ENCODE results near the gene PMF1. TPM values are rescaled to one million over a fixed set of nuclear protein-coding genes. Genes with fewer than 3 reads are reported as not detected.

The PMF1 gene
- total RNA-seq, 1 donor from 2014 or later = 47.4 TPM

GRCh38 chr1:156196445-156196844 lies 16.4 kb upstream of the PMF1 start:
- no peaks in the 10 kb centered on the region for H3K9me3 ChIP-seq
- no peaks in the 10 kb centered on the region for H3K27me3 ChIP-seq
- H3K4me3 ChIP-seq = no peak overlapping the region
- intact Hi-C loops (cut with DNase I) = no loop called here
- H3K36me3 ChIP-seq = peaks cover 39% of the 10 kb centered on the region
- no peak for ATAC-seq
- no peak overlapping the region for H3K27ac ChIP-seq
- H3K4me1 ChIP-seq = peaks cover 15% of the 10 kb centered on the region
- no peak for TF ChIP-seq CTCF (IDR thresholded peaks at IDR 0.05)
- no peak for DNase-seq

GRCh38 chr1:156198831-156199349 lies 13.9 kb upstream of the PMF1 start:
- intact Hi-C loops (cut with DNase I) = no loop called here
- DNase-seq (no peak), ATAC-seq (no peak)

GRCh38 chr1:156200044-156200443 lies 12.8 kb upstream of the PMF1 start:
- no peaks in the 10 kb centered on the region for H3K27me3 ChIP-seq
- H3K36me3 ChIP-seq = peaks cover 62% of the 10 kb centered on the region
- no peak for TF ChIP-seq CTCF (IDR thresholded peaks at IDR 0.05)
- H3K27ac ChIP-seq = no peak overlapping the region
- DNase-seq (no peak), ATAC-seq (no peak)
- peaks cover 20% of the 10 kb centered on the region for H3K4me1 ChIP-seq
- H3K4me3 ChIP-seq = no peak overlapping the region
- no peaks in the 10 kb centered on the region for H3K9me3 ChIP-seq
- intact Hi-C loops (cut with DNase I) = no loop called here

More at GRCh38 chr1:156198831-156199349, 13.9 kb upstream of the PMF1 start:
- H3K4me1 ChIP-seq = peaks cover 26% of the 10 kb centered on the region
- no peaks in the 10 kb centered on the region for H3K27me3 ChIP-seq
- no peak overlapping the region for H3K27ac ChIP-seq
- peaks cover 53% of the 10 kb centered on the region for H3K36me3 ChIP-seq
- no peaks in the 10 kb centered on the region for H3K9me3 ChIP-seq
- no peak for TF ChIP-seq CTCF (IDR thresholded peaks at IDR 0.05)
- no peak overlapping the region for H3K4me3 ChIP-seq

GRCh38 chr1:156203331-156203730 lies 9.5 kb upstream of the PMF1 start:
- no peak for TF ChIP-seq CTCF (IDR thresholded peaks at IDR 0.05)
- no peak overlapping the region for H3K4me3 ChIP-seq
- intact Hi-C loops (cut with DNase I) = no loop called here
- no peaks in the 10 kb centered on the region for H3K9me3 ChIP-seq
- H3K36me3 ChIP-seq = peaks cover 72% of the 10 kb centered on the region
- peak overlapping the region; percentile 47 for H3K27ac ChIP-seq
- DNase-seq = no peak
- peaks cover 18% of the 10 kb centered on the region for H3K4me1 ChIP-seq
- ATAC-seq = no peak
- H3K27me3 ChIP-seq = no peaks in the 10 kb centered on the region

GRCh38 chr1:156204686-156205085 lies 8.1 kb upstream of the PMF1 start:
- intact Hi-C loops (cut with DNase I) = no loop called here
- ATAC-seq (no peak), DNase-seq (no peak)
- Histone ChIP-seq H3K4me1 (peaks cover 18% of the 10 kb centered on the region), H3K27me3 (no peaks in the 10 kb centered on the region), H3K9me3 (no peaks in the 10 kb centered on the region), H3K27ac (no peak overlapping the region), H3K4me3 (no peak overlapping the region), H3K36me3 (peaks cover 80% of the 10 kb centered on the region)
- no peak for TF ChIP-seq CTCF (IDR thresholded peaks at IDR 0.05)

- ATAC-seq (no peak), DNase-seq (no peak)
- intact Hi-C loops (cut with DNase I) = no loop called here
- TF ChIP-seq CTCF (IDR thresholded peaks at IDR 0.05) = no peak
- no peaks in the 10 kb centered on the region for H3K9me3 ChIP-seq
- H3K27me3 ChIP-seq = no peaks in the 10 kb centered on the region
- H3K27ac ChIP-seq = no peak overlapping the region
- H3K36me3 ChIP-seq = peaks cover 47% of the 10 kb centered on the region
- H3K4me3 ChIP-seq = no peak overlapping the region
- peaks cover 18% of the 10 kb centered on the region for H3K4me1 ChIP-seq
Measured at GRCh38 chr1:156211243-156211642, 1.6 kb upstream of the PMF1 start.

Measured in upper lobe of right lung (tissue), 1 donor.